NCI-H187 treated with DMSO at 0.1 percent for 48 hours (cell line): ENCODE results near the gene GPR68.
"Not testable (repeated sequence)": the region's sequence is repeated elsewhere in the genome, so short reads cannot be mapped to it uniquely, and the experiment has no call there.

Source experiments
- DNase-seq: peaks from one replicate; lab custom pipeline; 2025; lab: John Stamatoyannopoulos, UW

Gene GPR68

GRCh38 chr14:91272341-91273272 lies 28.1 kb upstream of the GPR68 start:
- DNase-seq, result no peak

- no peak for DNase-seq
Measured at GRCh38 chr14:91271639-91272038, 27.1 kb upstream of the GPR68 start.

GRCh38 chr14:91270619-91271018 lies 26.1 kb upstream of the GPR68 start:
- no peak for DNase-seq

- DNase-seq, result no peak
Measured at GRCh38 chr14:91270188-91270587, 25.7 kb upstream of the GPR68 start.

- DNase-seq, result no peak
Measured at GRCh38 chr14:91269076-91269991, 24.8 kb upstream of the GPR68 start.

- DNase-seq, result no peak
Measured at GRCh38 chr14:91267965-91268437, 23.5 kb upstream of the GPR68 start.

- DNase-seq, result not testable (repeated sequence)
Measured at GRCh38 chr14:91266276-91266675, 21.8 kb upstream of the GPR68 start.

- no peak for DNase-seq
Measured at GRCh38 chr14:91265404-91265803, 20.9 kb upstream of the GPR68 start.

- no peak for DNase-seq
Measured at GRCh38 chr14:91264151-91265150, 19.9 kb upstream of the GPR68 start.

- no peak for DNase-seq
Measured at GRCh38 chr14:91263329-91263728, 18.8 kb upstream of the GPR68 start.

GRCh38 chr14:91261986-91262549 lies 17.6 kb upstream of the GPR68 start:
- no peak for DNase-seq

- no peak for DNase-seq
Measured at GRCh38 chr14:91261115-91261514, 16.6 kb upstream of the GPR68 start.

- no peak for DNase-seq
Measured at GRCh38 chr14:91258876-91259275, 14.4 kb upstream of the GPR68 start.

GRCh38 chr14:91258011-91258618 lies 13.6 kb upstream of the GPR68 start:
- DNase-seq, result no peak

- no peak for DNase-seq
Measured at GRCh38 chr14:91257328-91258010, 13.0 kb upstream of the GPR68 start.

- DNase-seq, result no peak
Measured at GRCh38 chr14:91256661-91257060, 12.2 kb upstream of the GPR68 start.

GRCh38 chr14:91255026-91255695 lies 10.7 kb upstream of the GPR68 start:
- no peak for DNase-seq

- no peak for DNase-seq
Measured at GRCh38 chr14:91254461-91254860, 10.0 kb upstream of the GPR68 start.

GRCh38 chr14:91253795-91254323 lies 9.4 kb upstream of the GPR68 start:
- DNase-seq, result no peak
